ENCODE data around the gene LCMT1.
"Not testable (repeated sequence)": the region's sequence is repeated elsewhere in the genome, so short reads cannot be mapped to it uniquely, and the experiment has no call there.

Gene LCMT1

DNA sequence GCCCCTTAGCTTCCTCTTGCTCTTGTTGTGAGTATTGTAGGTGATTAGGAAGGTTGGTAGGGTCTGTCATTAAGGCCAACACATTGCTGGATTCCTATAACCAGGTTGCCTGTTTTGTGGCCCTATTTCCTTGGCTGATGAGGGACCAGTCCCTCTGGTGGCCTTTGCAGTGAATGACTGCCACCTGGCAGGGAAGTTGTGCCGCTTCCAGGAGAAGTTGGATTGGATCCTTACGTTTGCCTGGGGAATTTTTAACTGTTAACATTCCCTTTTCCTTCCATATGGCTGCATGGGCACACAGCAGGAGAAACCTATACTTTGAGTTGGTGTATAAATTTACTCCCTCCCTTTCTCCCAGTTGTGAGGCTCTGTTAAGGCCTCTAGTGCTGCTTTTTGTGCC is 32.4 kb downstream of the LCMT1 start:
- DNase-seq (ENCODE audit: low read depth) = no peak

DNA sequence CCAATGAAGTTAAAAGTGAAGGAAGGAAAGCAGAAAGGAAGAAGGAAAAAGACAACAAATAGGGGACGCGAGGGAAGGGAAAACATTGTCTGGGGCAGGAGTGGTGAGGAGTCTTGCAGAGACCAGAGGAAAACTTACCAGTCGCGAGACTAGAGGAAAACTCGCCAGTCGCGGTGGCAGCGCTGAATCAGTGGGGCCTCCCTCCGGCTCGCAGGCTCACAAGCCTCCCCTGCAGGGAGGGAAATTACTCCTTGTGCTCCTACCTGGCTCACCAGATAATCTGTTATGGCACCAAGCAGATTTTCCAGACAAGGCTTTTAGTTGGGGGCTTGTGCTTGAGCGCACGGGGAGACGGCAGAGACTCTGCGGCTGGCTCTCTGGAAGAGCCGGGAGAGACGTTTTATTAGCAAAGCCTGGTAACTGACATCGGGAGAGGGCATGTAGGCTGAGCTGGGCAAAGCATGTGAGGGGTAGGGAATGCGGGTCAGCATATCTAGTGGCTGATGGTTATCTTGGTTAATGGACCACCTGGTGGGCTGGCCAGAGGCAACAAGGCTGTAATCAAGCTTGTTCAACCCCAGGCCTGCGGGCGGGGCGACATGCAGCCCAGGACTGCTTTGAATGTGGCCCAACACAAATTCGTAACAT is 37.1 kb downstream of the LCMT1 start:
- DNase-seq (ENCODE audit: low read depth) = no peak

DNA sequence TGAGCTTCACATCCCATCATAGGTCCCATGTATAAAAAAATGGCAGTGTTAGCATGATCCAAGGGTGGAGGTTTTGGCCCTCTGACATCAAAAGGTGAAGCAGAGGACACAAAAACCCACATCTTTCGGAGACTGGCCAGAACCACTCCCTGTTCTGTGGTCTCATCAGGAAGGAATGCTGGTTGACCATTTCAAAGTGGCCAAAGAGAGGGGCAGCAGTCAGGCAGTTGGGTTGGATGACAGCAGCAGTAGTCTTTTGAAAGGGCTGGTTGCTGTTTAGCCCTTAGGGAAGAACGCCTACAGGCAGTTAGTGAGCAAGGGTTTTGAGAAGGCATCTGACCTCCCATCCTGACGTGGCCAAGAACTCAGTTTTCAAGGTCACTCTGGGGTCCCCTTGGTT is 40.5 kb downstream of the LCMT1 start:
- DNase-seq (ENCODE audit: low read depth) = peak; percentile 85

DNA sequence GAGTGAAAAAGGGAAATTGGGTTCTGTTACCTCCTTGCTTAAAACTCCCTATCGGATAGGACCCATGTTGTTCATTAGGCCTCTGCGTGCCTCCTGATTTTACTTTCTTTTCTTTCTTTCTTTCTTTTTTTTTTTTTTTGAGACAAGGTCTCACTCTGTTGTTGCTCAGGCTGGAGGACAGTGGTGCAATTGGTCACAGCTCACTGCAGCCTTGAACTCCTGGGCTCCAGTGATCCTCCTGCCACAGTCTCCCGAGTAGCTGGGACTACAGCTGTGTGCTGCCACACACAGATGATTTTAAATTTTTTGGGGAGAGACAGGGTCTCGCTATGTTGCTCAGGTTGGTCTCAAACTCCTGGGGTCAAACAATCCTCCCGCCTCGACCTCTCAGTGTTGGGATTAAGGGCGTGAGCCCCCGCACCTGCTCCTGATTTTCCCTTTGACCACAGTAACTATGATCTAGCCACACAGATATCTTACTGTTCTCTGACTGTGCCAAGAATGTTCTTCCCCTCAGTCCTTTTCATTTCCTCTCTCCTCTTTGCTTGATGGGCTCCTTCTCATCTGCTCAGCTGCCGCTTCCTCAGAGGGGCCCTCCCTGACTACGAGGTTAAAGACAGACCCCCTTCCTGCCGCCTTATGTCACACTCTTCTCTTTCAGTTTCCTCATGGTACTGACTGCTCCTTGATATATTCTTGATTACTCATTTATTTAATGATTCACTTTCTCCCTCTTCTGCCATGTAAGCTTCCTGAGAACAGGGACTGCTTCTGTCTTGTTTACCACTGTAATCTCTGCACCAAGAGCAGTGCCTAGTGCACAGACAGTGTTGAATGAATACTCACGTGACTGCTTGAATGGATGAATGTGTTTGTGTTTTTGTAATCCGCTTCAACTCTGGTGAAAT is 44.3 kb downstream of the LCMT1 start:
- DNase-seq (ENCODE audit: low read depth) = no peak

DNA sequence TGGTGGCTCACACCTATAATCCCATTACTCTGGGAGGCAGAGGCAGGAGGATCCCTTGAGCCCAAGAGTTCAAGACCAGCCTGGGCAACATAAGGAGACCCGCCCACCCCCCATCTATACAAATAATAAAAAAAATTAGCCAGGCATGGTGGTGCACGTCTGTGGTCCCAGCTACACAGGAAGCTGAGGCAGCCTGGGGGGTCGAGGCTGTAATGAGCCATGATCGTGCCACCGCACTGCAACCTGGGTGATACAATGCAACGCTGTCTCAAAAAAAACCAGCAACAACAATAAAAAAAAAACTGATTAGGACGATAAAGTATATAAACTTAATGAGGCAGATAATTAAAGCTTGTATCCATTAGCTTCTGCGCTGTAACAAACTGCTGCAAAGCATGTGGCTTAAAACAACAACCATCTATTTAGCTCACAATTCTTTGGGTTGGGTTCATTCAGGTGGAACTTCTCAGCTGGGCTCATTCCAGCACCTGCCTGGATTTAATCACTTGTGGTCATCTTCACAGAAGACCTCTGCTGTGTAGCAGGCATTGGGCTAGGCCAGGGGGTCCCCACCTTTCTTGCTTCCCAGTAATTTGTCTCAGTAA is 45.8 kb downstream of the LCMT1 start:
- DNase-seq (ENCODE audit: low read depth) = no peak

DNA sequence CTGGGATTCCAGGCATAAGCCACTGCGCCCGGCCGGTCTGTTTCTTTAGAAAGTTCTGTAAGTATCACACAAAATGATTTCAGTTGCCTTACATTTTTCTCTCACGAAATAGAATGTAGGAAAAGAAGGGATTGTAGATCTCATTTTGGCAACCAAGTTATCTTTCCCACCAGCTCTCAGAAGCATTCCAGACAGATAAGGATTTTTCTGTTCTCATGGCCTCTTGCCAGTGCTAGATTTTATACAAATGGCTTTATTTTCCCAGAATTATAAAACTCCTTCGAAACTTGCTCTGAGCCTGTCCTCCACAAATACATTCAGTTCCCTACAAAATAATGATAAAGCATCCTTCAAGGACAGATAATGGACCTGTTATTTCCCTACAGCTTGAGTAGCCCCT is 46.9 kb downstream of the LCMT1 start:
- no peak for DNase-seq (ENCODE audit: low read depth)

DNA sequence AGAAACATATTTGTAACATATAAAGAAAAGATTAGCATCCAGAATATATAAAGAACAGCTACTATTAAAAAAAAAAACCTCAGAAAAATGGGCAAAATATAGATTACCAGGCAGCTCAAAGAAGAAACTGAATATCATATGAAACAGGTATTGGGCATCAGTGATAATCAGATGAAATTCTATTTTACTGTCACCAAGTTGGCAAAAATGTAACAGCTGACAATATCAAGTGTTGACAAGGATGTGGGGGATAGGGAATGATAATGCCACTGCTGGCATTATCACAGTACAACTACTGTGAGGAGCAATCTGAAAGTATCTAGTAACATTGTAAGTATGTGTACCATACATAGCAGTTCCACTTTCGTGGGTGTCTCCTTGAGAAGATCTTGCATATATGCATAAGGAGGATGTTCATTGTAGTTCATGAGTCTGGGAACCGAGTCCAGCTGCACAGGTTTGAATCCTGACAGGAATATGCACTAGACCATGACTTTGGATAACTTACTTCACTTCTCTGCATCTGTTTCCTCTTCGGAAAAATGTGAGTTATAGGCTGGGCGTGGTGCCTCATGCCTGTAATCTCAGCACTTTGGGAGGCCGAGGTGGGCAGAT is 50.3 kb downstream of the LCMT1 start:
- no peak for DNase-seq (ENCODE audit: low read depth)

DNA sequence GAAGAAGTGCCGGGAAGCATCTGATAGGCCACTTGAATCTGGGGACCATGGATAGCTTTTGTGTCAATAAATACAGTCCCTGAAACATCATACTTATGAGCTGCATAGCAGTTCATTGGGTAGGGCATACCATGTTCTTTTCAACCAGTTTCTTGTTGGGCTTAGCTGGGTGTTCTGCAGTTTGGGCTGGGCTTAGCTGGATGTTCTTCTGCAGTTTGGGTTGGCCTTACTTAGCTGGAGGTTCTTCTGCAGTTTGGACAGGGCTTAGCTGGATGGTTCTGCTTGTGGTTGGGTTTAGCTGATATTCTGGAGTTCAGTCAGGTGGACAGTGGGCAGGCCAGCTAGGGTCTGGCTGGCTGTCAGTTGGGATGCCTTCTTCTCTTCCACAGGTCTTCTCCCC is 52.1 kb downstream of the LCMT1 start:
- no peak for DNase-seq (ENCODE audit: low read depth)

DNA sequence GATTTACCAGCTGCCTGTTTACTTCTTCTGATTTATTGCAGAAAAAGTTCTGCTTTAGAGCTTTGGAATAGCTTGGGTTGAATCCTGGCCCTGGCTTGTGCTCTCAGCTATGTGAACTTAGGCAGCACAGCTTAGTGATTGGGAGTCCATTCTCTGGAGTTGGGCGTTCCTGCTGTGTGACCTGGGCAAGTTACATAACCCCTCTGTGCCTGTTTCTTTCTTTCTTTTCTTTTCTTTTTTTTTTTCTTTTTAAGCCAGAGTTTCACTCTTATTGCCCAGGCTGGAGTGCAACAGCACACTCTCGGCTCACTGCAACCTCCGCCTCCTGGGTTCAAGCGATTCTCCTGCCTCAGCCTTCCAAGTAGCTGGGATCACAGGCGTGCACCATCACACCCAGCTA is 53.7 kb downstream of the LCMT1 start:
- DNase-seq (ENCODE audit: low read depth) = no peak

DNA sequence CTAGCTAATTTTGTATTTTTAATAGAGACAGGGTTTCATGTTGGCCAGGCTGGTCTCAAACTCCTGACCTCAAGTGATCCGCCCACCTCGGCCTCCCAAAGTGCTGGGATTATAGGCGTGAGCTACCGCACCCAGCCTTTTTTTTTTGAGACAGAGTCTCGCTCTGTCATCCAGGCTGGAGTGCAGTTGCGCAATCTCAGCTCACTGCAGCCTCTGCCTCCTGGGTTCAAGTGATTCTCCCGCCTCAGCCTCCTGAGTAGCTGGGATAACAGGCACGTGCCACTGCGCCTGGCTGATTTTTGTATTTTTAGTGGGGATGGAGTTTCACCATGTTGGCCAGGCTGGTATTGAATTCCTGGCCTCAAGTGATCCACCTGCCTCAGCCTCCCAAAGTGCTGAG is 56.4 kb downstream of the LCMT1 start:
- not testable (repeated sequence) for DNase-seq (ENCODE audit: low read depth)

DNA sequence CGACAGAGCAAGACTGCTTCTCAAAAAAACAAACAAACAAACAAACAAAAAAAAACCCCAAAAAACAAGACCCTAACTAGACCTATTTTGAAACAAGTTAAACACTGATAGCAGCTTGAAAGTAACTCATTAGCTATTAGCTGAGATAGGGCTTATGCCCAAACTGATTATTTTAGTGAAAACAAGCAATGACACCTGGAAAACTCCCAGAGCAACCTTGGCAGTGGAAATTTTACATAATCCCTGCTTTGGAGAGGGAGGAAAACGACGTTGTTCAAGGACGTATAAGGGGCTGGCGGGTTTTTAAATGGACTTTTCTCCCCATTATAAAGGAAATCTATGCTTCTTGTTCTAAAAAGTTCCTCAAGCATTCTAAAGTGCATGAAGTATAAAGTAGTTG is 59.8 kb downstream of the LCMT1 start:
- DNase-seq (ENCODE audit: low read depth) = no peak

DNA sequence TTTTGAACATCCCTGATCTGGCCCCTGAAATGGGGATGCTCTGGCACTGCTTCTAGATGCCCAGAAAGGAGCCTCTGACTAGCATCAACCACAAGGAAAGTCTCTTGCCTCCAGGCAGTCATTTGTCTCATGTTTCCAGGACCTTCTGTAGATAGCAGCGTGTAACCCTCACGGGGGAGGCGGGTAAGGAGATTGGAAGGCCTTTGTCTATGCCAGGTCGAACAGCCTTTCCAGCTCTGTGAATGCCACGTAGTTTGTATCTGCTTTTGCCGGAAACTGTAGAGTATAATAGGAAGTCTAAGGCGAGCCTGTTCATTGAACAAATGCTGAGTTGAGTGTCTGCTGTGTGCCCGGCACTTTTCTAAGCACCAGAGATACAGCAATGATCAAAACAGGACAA is 61.3 kb downstream of the LCMT1 start:
- no peak for DNase-seq (ENCODE audit: low read depth)

DNA sequence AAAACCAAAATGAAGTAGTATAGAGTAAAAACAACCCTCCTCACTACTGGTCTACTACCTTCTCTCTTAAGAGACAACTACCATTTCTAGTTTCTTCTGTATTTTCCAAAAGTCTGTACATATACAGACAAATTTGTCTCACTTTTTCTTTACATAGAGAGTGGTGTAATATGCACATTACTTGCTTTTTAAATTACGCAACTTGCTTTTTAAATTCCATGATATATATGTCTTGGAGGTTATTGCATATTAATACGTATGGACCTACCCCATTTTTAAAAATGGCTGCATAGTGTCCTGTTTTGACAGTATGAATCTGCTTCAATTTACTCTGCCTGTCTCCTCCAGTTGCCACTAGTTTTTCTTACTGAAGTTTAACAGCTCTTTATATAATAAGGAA is 62.7 kb downstream of the LCMT1 start:
- DNase-seq (ENCODE audit: low read depth) = no peak

DNA sequence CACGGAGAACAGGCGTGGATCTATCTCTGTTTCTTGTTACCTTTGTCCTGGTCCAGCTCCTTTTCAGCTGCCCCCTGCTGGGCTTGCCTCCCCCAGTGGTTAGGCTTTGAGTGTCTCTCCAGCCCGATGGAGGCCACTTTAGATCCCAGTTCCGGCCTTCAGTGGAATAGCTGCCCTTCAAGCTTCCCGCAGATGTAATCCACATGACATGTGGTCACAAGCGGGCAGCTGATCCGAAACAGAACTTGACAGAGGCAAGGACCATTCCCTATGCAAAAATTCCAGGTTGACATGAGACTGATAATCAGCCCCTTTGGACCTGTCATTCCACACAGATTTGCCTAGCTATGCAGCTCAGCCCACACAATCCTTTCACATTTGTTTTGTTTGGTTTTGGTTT is 64.6 kb downstream of the LCMT1 start:
- no peak for DNase-seq (ENCODE audit: low read depth)

DNA sequence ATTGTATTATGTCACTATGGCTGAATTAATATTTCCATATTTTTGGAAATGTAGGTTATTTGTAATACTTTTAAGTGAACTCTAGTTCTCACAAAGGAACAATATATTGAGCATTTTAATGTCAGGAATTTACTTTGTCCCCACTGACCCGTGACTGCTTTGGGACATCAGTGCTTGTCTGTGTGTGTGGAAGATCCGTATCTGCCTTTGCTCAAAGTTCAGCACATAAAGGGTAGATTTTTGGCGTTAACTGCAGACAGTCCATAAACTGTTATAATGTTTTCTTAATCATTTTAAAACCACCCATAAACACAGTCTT is 65.9 kb downstream of the LCMT1 start:
- no peak for DNase-seq (ENCODE audit: low read depth)

DNA sequence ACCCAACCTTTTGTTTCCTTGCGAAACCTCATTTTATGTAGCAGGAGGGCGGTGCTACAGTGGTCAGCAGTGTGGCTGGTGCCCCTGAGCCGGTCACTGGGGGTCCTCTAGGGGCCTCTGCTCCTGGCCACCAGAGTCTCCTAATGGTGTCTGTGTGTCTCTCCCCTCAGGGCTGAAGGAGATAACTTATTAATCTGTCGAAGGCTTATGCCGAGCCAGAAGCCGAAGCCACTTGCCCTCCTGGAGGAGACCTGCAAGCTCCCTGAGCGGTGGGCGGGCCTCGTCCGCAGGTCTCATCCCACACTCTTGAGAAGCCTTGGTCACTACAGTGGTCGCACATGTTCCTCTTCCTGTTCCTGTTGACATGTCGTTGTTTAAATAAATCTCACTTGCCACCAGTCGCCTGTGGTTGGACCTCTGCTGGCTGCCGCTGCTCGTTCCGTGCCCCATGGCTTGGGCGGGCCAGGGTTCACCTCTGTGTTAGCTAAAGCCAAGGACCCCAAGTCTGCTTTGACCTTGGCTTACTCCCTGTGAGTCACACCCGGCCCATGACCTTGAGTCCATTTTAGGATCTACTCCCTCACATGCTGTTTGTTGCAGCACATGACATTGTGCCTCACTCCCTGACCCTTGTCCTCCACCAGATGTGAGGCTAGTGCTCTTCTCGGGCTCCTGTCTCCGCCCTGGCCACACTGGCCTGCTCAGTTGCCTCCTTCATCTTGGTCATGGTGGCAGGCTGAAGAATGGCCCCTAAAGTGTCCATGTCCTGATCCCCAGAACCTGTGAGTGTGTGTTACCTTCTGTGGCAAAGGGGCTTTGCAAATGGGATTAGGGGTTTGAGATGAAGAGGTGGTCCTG is 66.5 kb downstream of the LCMT1 start:
- DNase-seq (ENCODE audit: low read depth) = no peak

DNA sequence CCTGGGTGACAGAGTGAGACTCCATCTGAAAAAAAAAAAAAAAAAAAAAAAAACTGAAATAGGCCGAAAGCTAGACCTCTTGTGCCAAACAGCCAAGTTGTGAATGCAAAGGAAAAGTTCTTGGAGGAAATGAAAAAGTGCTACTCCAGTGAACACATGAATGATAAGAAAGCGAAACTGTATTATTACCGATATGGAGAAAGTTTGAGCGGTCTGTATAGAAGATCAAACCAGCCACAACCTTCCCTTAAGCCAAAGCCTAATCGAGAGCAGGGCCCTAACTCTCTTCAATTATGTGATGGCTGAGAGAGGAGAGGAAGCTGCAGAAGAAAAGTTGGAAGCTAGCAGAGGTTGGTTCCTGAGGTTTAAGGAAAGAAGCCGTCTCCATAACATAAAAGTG is 69.7 kb downstream of the LCMT1 start:
- not testable (repeated sequence) for DNase-seq (ENCODE audit: low read depth)

DNA sequence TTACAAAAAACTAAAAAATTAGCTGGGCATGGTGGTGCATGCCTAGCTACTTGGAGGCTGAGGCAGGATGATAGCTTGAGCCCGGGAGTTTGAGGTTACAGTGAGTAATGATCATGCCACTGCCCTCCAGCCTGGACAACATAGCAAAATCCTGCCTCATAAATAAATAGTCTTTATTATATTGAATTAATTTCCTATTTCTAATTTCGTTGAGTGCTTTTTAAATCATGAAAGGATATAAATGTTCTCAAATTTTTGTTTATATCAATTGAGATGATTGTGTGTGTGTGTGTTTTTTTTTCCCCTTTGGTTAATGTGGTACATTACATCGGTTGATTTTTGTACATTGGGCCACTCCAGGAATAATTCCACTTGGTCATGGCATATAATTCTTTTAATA is 73.2 kb downstream of the LCMT1 start:
- no peak for DNase-seq (ENCODE audit: low read depth)

DNA sequence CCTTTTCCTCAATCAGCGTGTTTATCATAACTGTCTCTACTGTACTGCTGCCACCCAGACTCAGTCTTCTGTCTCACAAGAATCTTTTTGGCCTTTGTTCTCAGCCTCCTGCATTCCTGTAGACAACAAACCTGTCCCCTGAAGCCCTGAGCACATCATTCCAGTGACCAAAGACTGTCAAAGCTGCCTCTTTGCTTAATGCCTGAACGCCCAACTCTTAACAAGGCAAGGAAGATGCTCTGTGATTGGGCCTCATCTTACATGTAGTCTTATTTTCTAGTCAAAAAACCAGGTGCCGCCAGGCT is 75.9 kb downstream of the LCMT1 start:
- DNase-seq (ENCODE audit: low read depth) = no peak

DNA sequence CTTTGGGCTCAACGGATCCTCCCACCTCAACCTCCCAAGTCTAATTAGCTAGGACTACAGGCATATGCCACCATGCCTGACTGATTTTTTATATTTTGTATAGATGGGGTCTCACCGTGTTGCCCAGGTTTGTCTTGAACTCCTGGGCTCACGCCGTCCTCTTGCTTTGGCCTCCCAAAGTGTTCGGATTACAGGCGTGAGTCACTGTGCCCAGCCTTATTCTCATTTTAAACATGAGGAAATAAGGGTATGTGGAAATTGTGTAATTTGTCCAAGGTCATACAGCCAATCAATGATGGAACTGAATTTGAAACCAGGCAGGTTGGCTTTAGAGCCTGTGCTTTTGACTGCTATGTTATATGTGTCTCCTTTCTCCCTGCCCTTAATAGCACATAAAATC is 77.8 kb downstream of the LCMT1 start:
- DNase-seq (ENCODE audit: low read depth) = no peak

DNA sequence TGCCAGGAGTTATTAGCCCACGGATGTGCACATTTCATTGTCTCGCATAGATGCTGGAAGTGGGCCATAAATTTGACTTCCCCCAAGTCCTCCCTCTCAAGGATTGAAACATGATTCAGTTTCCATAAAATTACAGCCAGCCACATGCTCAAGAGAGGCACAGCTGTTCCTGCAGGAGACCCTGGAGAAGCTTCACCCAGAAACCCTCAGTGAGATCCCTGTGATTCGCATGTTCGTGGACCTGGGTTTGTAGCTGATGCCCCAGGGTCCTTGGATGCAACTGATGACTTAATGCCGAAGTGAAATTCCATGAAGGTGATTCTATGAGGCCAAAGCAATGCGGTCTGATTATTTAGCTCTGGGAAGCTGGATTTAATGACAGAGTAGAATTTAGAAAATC is 80.6 kb downstream of the LCMT1 start:
- no peak for DNase-seq (ENCODE audit: low read depth)

DNA sequence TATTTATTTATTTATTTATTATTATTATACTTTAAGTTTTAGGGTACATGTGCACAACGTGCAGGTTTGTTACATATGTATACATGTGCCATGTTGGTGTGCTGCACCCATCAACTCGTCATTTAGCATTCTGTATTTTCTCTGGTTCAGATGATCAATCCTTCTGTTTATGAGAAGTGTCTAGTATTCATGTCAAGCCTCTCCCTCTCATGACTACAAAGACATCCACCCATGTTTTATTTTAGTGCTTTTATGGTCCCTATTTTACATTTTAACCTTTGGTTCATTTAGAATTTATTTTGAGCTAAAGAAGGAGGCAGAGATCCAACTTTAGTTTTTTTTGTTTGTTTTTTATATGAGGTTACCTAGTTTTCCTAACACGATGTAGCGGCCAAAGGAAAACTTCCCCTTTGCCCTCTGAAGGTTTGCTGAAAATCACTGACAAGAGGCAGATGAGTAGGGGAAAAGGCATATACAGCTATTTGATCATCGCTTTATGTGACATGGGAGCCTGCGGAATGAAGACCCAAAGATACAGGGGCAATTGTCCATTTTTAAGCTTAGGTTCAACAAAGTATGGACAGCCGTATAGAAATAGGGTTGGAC is 82.8 kb downstream of the LCMT1 start:
- DNase-seq (ENCODE audit: low read depth) = no peak

Measured in stromal cell of bone marrow (primary cell).